Mucosa of rectum (tissue), 2 donors: ENCODE measurements around the gene MCM3.

Experiments used
- H3K27ac ChIP-seq, 2 donors: one replicate each; pipeline ENCODE4 v1.7.0; 2013; ENCODE audit warnings: inconsistent platforms in 2 of 2, low read depth in 2 of 2, low read length in 2 of 2
- H3K27me3 ChIP-seq, 2 donors: one replicate each; pipeline ENCODE4 v1.7.0; 2013; ENCODE audit warnings: low read length in 2 of 2; ENCODE audit not compliant: control insufficient read depth in 2 of 2, insufficient read depth in 2 of 2
- H3K36me3 ChIP-seq, 2 donors: one replicate each; pipeline ENCODE4 v1.7.0; 2013; ENCODE audit warnings: low read length in 2 of 2; ENCODE audit not compliant: control insufficient read depth in 2 of 2, insufficient read depth in 2 of 2
- H3K4me1 ChIP-seq, 2 donors: one replicate each; pipeline ENCODE4 v1.7.0; 2013; ENCODE audit warnings: low read length in 2 of 2, mild to moderate bottlenecking in 1 of 2; ENCODE audit not compliant: control insufficient read depth in 2 of 2, insufficient read depth in 2 of 2
- H3K4me3 ChIP-seq, 2 donors: one replicate each; pipeline ENCODE4 v1.7.0; 2013; ENCODE audit warnings: low read length in 2 of 2
- H3K9ac ChIP-seq, 2 donors: one replicate each; pipeline ENCODE4 v1.7.0; 2013; ENCODE audit warnings: low read length in 2 of 2, low read depth in 1 of 2, mild to moderate bottlenecking in 1 of 2
- H3K9me3 ChIP-seq, 2 donors: one replicate each; pipeline ENCODE4 v1.7.0; 2013; ENCODE audit warnings: low read length in 2 of 2; ENCODE audit not compliant: control insufficient read depth in 2 of 2
- donor health status: healthy.
- donor health status: Normal muscosa, but diverticular disease.

MCM3 gene

DNA sequence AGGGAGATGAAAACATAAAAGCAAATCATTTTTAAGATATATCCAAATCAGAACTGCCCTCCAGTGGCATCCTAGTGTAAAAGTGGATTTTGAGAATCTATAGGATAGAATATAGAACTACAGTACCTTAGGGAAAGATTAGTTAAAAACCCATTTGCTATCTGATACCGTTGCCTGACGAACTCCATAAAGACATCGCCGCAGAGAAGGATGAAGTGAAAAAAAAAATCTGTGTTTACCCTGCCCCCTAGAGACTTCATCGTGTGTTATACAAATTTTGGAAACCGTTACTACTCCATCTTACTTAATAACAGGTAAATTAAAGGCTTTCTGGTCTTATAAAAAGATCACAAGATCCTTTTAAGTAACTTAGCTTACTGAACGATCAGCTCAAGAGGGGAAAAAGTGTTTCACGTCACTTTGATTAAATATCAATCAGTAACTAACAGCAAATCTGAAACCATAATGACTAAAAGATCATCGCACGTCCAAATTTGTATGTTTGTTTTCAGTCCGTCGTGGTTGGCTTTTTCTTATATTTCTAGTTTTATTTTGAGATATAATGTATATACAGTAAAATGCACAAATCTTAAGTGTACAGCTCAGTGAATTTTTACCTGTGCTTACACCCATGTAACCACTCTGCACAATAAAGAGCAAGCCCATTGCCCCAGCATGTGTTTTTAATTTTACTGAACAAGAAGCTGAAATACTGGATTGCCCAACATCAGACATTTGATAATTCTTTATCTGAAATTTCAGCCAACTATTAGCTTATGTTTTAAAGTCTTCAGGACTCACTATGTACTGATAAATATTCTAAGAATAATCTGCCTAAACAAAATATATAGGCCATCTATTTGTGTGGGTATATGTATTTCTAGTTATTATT, 881 bp upstream of the MCM3 start:
- H3K4me1 ChIP-seq = peaks cover 0 to 14% of the 10 kb centered on the region in 2 donors
- no peaks in the 10 kb centered on the region for H3K27me3 ChIP-seq
- no peak overlapping the region for H3K27ac ChIP-seq
- H3K9me3 ChIP-seq = no peaks in the 10 kb centered on the region
- peak overlapping the region; percentile 63 to 87 for H3K4me3 ChIP-seq
- peaks cover 11 to 18% of the 10 kb centered on the region in 2 donors for H3K36me3 ChIP-seq
- H3K9ac ChIP-seq = peak overlapping the region in 1 of 2 donors; percentile 42

DNA sequence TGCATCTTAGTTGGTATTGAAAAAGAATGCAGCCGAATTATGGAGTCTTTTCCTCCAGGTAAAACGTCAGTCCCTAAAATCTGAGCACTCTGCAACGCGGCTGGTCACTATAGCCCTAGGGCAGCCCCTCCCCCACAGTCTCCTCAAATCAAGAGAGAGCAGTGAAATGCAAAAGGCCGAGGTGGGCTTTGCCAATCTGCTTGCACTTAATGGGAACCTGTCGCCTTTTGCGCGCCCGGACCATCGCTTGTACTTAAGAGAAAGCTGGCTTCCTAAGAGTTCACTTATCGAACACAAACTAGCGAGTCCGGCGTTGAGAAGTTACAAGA, 447 bp downstream of the MCM3 start:
- peaks cover 0 to 14% of the 10 kb centered on the region in 2 donors for H3K4me1 ChIP-seq
- peaks cover 23 to 31% of the 10 kb centered on the region in 2 donors for H3K36me3 ChIP-seq
- peak overlapping the region; percentile 34 to 57 for H3K27ac ChIP-seq
- H3K27me3 ChIP-seq = no peaks in the 10 kb centered on the region
- H3K9ac ChIP-seq = peak overlapping the region; percentile 74 to 80
- H3K9me3 ChIP-seq = no peaks in the 10 kb centered on the region
- peak overlapping the region; percentile 87 to 92 for H3K4me3 ChIP-seq

- Histone ChIP-seq H3K9ac (no peak overlapping the region), H3K36me3 (peaks cover 27 to 38% of the 10 kb centered on the region in 2 donors), H3K9me3 (no peaks in the 10 kb centered on the region), H3K27me3 (no peaks in the 10 kb centered on the region), H3K4me3 (peak overlapping the region; percentile 87 to 92), H3K4me1 (peaks cover 0 to 14% of the 10 kb centered on the region in 2 donors), H3K27ac (no peak overlapping the region)
These were observed 1.4 kb downstream of the MCM3 start for GRCh38 chr6:52283111-52283510.

GRCh38 chr6:52276130-52276529, 8.4 kb downstream of the MCM3 start:
- no peaks in the 10 kb centered on the region for H3K9me3 ChIP-seq
- no peak overlapping the region for H3K4me3 ChIP-seq
- peaks cover 61 to 69% of the 10 kb centered on the region in 2 donors for H3K36me3 ChIP-seq
- no peak overlapping the region for H3K27ac ChIP-seq
- no peak overlapping the region for H3K9ac ChIP-seq
- no peaks in the 10 kb centered on the region for H3K4me1 ChIP-seq
- no peaks in the 10 kb centered on the region for H3K27me3 ChIP-seq

DNA sequence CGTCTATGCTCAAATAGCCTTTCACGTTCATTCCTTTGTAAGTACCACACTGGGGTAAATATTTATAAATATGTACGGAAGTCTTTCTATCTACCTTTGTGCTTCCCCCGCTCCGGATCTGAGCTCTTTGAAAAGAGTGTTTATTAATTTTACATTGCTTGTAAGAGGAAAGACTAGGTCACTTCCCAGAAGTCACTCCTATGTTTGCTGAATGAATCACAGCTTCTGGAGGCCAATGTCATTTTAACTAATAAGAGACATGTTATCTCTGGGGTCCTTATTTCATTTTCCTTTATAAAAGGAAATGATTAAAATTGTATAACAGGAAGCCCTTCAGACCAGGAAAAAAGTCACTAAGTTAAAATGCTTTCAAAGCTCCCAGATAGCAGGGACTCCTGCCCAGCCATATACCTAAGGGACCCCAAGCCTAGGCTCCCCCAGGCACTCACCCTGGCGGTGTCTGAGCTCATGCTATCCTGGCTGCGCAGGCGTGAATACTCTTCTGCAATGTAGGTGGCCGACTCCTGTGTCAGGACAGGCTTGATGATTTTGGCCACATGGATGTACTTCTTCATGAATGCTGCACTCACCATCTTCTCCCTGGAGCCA, 12.6 kb downstream of the MCM3 start:
- Histone ChIP-seq H3K4me1 (no peaks in the 10 kb centered on the region), H3K27ac (no peak overlapping the region)

GRCh38 chr6:52263709-52264540, 20.6 kb downstream of the MCM3 start:
- Histone ChIP-seq H3K9ac (no peak overlapping the region), H3K27me3 (no peaks in the 10 kb centered on the region), H3K4me3 (no peak overlapping the region), H3K4me1 (no peaks in the 10 kb centered on the region), H3K36me3 (peaks cover 39 to 44% of the 10 kb centered on the region in 2 donors), H3K9me3 (no peaks in the 10 kb centered on the region), H3K27ac (no peak overlapping the region)

More for the DNA sequence above, 12.6 kb downstream of the MCM3 start:
- Histone ChIP-seq H3K9me3 (no peaks in the 10 kb centered on the region), H3K36me3 (peaks cover 64 to 65% of the 10 kb centered on the region in 2 donors), H3K4me3 (no peak overlapping the region), H3K27me3 (no peaks in the 10 kb centered on the region), H3K9ac (no peak overlapping the region)

- H3K27ac ChIP-seq = no peak overlapping the region
- no peak overlapping the region for H3K9ac ChIP-seq
- H3K4me3 ChIP-seq = no peak overlapping the region
- no peaks in the 10 kb centered on the region for H3K27me3 ChIP-seq
- H3K4me1 ChIP-seq = no peaks in the 10 kb centered on the region
- H3K9me3 ChIP-seq = no peaks in the 10 kb centered on the region
- peaks cover 28 to 35% of the 10 kb centered on the region in 2 donors for H3K36me3 ChIP-seq
These were observed 21.8 kb downstream of the MCM3 start for GRCh38 chr6:52262620-52263344.

DNA sequence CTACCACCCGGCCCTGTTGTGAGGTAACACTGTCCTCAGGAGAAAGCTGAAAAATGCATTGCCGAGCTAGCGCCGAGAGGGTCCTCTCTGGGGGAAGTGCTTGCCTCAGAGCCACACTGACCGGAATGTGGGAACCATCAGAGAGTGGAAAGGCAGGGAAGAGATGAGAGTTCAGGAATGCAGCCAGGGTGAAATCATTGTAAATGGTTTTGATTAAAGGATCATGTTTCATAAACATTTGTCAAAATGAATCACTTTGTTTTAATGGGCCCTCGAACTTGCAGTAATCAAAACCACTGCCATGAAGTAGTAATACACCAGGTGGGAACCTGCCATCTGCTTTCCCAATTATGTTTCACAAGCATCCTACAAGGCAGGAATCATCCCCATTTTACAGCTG, 23.3 kb downstream of the MCM3 start:
- Histone ChIP-seq H3K9me3 (no peaks in the 10 kb centered on the region), H3K4me3 (no peak overlapping the region)

GRCh38 chr6:52260634-52261033, 23.9 kb downstream of the MCM3 start:
- Histone ChIP-seq H3K36me3 (peaks cover 12 to 21% of the 10 kb centered on the region in 2 donors), H3K4me3 (no peak overlapping the region), H3K4me1 (no peaks in the 10 kb centered on the region), H3K27me3 (no peaks in the 10 kb centered on the region), H3K27ac (no peak overlapping the region), H3K9me3 (no peaks in the 10 kb centered on the region), H3K9ac (no peak overlapping the region)

More for the DNA sequence above, 23.3 kb downstream of the MCM3 start:
- no peaks in the 10 kb centered on the region for H3K27me3 ChIP-seq
- H3K27ac ChIP-seq = no peak overlapping the region
- H3K9ac ChIP-seq = no peak overlapping the region
- H3K36me3 ChIP-seq = peaks cover 17 to 27% of the 10 kb centered on the region in 2 donors
- H3K4me1 ChIP-seq = no peaks in the 10 kb centered on the region
